ENCODE results near the gene DYTN.

- TF ChIP-seq CTCF (IDR thresholded peaks at IDR 0.05; ENCODE audit: extremely low read depth in 1 of 2, insufficient read depth in 1 of 2, low read depth in 1 of 2, low read length in 2 of 2) = no peak
- TF ChIP-seq GATA2 (IDR thresholded peaks at IDR 0.05; ENCODE audit: insufficient read depth, insufficient read length, low read depth, low read length) = no peak
Measured at GRCh38 chr2:206635015-206635414, 83.2 kb downstream of the DYTN start.

Measured in endothelial cell of umbilical vein (primary cell).